ENCODE data around the gene PCNT.
A peak's percentile ranks its signal among the peaks of the same experiment; 100 is the strongest.

Gene PCNT

GRCh38 chr21:46323710-46324389 is at the start of gene PCNT, which contains the start of gene C21orf58:
Gene PCNT, plus strand, starts transcription at chr21:46324156. Its CDS starts 73 bp downstream, at chr21:46324229.
Gene C21orf58, minus strand, starts transcription at chr21:46323870. Its CDS starts 1,132 bp downstream, at chr21:46322738.
- Histone ChIP-seq H3K27ac (ENCODE audit: extremely low read depth, low read depth, low read length) (peak within 1 kb of the TSS; percentile 98), H3K4me1 (ENCODE audit: control insufficient read depth, insufficient read depth, low read length) (peaks cover 19% of the 10 kb centered on the region), H3K9me3 (ENCODE audit: control insufficient read depth, insufficient read depth, low read depth, low read length) (no peaks in the 10 kb centered on the region), H3K4me3 (ENCODE audit: low read depth, low read length) (peak within 1 kb of the TSS; percentile 71), H3K36me3 (ENCODE audit: control insufficient read depth in 2 of 2, insufficient read depth in 1 of 2, low read length in 2 of 2) (peaks cover 33 to 44% of the 10 kb centered on the region in 2 experiments; a peak in 2 of 3 replicates)
- POLR2A ChIA-PET: interaction anchor here (0.6 to 1.4 kb wide), 7 partner anchors 10 to 312 kb away, joined by 3 to 6 read pairs (median 4); partner anchors contain the start of gene PRMT2
- CTCF ChIA-PET: interaction anchor here (1.0 kb wide), 1 partner anchor 38 kb away, joined by 3 read pairs; the partner anchor contains the start of genes MCM3AP and YBEY
- TF ChIP-seq ZNF19 (tag by site-specific recombination; IDR thresholded peaks at IDR 0.05; ENCODE audit: low read depth): no peak
- peak; percentile 79 for TF ChIP-seq ZBTB8A (tag by site-specific recombination; IDR thresholded peaks at IDR 0.05)
- TF ChIP-seq ZFP3 (tag by site-specific recombination; IDR thresholded peaks at IDR 0.05; ENCODE audit: low read depth): no peak
- TF ChIP-seq, protein P1, sequence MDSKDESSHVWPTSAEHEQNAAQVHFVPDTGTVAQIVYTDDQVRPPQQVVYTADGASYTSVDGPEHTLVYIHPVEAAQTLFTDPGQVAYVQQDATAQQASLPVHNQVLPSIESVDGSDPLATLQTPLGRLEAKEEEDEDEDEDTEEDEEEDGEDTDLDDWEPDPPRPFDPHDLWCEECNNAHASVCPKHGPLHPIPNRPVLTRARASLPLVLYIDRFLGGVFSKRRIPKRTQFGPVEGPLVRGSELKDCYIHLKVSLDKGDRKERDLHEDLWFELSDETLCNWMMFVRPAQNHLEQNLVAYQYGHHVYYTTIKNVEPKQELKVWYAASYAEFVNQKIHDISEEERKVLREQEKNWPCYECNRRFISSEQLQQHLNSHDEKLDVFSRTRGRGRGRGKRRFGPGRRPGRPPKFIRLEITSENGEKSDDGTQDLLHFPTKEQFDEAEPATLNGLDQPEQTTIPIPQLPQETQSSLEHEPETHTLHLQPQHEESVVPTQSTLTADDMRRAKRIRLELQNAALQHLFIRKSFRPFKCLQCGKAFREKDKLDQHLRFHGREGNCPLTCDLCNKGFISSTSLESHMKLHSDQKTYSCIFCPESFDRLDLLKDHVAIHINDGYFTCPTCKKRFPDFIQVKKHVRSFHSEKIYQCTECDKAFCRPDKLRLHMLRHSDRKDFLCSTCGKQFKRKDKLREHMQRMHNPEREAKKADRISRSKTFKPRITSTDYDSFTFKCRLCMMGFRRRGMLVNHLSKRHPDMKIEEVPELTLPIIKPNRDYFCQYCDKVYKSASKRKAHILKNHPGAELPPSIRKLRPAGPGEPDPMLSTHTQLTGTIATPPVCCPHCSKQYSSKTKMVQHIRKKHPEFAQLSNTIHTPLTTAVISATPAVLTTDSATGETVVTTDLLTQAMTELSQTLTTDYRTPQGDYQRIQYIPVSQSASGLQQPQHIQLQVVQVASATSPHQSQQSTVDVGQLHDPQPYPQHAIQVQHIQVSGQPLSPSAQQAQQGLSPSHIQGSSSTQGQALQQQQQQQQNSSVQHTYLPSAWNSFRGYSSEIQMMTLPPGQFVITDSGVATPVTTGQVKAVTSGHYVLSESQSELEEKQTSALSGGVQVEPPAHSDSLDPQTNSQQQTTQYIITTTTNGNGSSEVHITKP (tag by site-specific recombination; IDR thresholded peaks at IDR 0.05): peak; percentile 97
- TF ChIP-seq ZNF175 (tag by site-specific recombination; IDR thresholded peaks at IDR 0.05): no peak
- peak; percentile 85 for TF ChIP-seq KLF9 (tag by site-specific recombination; IDR thresholded peaks at IDR 0.05; ENCODE audit: low read depth)
- no peak for TF ChIP-seq ZNF223 (tag by site-specific recombination; IDR thresholded peaks at IDR 0.05)
- no peak for TF ChIP-seq ZNF266 (tag by site-specific recombination; IDR thresholded peaks at IDR 0.05; ENCODE audit: low read depth)
- no peak for TF ChIP-seq ZNF626 (tag by site-specific recombination; IDR thresholded peaks at IDR 0.05)
- 0 out of 2 replicates have a peak, but pooled peaks have one; percentile 90 for TF ChIP-seq HOXC10 (CRISPR knock-in tag; IDR thresholded peaks at IDR 0.05)
- TF ChIP-seq ZBTB17 (tag by site-specific recombination; IDR thresholded peaks at IDR 0.05): peak; percentile 82
- TF ChIP-seq TCF7L2 (IDR thresholded peaks at IDR 0.05; ENCODE audit: borderline replicate concordance, low read depth, low read length): no peak
- TF ChIP-seq ZBTB7A (tag by site-specific recombination; IDR thresholded peaks at IDR 0.05; ENCODE audit: low read depth): peak; percentile 89
- no peak for TF ChIP-seq ZNF658 (tag by site-specific recombination; IDR thresholded peaks at IDR 0.05)
- TF ChIP-seq SP3 (tag by site-specific recombination; IDR thresholded peaks at IDR 0.05): peak; percentile 99
- TF ChIP-seq ZSCAN23 (tag by site-specific recombination; IDR thresholded peaks at IDR 0.05): peak; percentile 98
- TF ChIP-seq ZNF114 (tag by site-specific recombination; IDR thresholded peaks at IDR 0.05): no peak
- TF ChIP-seq PBX3 (CRISPR knock-in tag; IDR thresholded peaks at IDR 0.05): peak; percentile 80; the same call in 1 of the 2 replicates
- TF ChIP-seq ZNF184 (tag by site-specific recombination; IDR thresholded peaks at IDR 0.05): peak; percentile 82
- TF ChIP-seq, protein P2, sequence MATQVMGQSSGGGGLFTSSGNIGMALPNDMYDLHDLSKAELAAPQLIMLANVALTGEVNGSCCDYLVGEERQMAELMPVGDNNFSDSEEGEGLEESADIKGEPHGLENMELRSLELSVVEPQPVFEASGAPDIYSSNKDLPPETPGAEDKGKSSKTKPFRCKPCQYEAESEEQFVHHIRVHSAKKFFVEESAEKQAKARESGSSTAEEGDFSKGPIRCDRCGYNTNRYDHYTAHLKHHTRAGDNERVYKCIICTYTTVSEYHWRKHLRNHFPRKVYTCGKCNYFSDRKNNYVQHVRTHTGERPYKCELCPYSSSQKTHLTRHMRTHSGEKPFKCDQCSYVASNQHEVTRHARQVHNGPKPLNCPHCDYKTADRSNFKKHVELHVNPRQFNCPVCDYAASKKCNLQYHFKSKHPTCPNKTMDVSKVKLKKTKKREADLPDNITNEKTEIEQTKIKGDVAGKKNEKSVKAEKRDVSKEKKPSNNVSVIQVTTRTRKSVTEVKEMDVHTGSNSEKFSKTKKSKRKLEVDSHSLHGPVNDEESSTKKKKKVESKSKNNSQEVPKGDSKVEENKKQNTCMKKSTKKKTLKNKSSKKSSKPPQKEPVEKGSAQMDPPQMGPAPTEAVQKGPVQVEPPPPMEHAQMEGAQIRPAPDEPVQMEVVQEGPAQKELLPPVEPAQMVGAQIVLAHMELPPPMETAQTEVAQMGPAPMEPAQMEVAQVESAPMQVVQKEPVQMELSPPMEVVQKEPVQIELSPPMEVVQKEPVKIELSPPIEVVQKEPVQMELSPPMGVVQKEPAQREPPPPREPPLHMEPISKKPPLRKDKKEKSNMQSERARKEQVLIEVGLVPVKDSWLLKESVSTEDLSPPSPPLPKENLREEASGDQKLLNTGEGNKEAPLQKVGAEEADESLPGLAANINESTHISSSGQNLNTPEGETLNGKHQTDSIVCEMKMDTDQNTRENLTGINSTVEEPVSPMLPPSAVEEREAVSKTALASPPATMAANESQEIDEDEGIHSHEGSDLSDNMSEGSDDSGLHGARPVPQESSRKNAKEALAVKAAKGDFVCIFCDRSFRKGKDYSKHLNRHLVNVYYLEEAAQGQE (tag by site-specific recombination; IDR thresholded peaks at IDR 0.05): no peak; the same call in none of the 2 replicates
- TF ChIP-seq ZNF24 (tag by site-specific recombination; IDR thresholded peaks at IDR 0.05): peak; percentile 84
- TF ChIP-seq, protein P3, sequence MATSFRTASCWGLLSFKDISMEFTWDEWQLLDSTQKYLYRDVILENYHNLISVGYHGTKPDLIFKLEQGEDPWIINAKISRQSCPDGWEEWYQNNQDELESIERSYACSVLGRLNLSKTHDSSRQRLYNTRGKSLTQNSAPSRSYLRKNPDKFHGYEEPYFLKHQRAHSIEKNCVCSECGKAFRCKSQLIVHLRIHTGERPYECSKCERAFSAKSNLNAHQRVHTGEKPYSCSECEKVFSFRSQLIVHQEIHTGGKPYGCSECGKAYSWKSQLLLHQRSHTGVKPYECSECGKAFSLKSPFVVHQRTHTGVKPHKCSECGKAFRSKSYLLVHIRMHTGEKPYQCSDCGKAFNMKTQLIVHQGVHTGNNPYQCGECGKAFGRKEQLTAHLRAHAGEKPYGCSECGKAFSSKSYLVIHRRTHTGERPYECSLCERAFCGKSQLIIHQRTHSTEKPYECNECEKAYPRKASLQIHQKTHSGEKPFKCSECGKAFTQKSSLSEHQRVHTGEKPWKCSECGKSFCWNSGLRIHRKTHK (tag by site-specific recombination; IDR thresholded peaks at IDR 0.05): no peak
- no peak for TF ChIP-seq YY2 (tag by site-specific recombination; IDR thresholded peaks at IDR 0.05)

Data from HEK293 (cell line).